ENCODE measurements around the gene SPATA31C1.

SPATA31C1 gene

DNA sequence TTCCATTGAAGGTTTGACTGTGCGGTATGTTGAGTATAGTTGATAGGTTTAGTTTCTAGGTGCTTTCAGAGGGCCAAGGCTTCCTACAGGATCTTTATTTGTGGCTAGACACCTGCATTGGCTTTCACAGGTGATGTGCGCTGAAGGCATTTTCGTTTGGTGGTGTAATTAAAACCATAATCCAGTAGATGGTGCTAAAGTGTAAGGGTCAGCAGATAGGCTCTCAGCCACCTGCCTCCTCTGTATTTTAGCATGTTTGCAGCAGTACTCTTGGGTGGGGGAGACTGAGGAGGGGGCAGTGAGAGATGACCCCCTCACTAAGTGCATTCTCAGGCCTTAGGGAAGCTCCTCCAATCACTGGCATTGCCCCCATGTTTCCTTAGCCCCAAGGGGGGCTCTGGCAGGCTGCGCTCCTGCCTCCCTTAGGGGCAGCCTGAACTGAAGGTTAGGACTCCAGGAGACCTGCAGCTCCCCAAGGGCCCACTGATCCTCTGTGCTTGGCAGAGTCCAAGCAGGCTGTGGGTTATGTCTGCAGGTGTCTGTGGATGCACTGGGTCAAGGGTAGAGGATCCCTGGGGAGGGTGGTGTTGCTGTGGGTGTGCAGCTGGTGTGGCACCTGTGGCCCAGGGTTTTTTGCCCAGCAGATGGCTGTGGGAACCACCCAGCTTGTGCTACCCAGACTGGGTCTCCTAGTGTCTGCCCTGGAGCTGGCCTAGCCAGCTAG, 33.2 kb downstream of the SPATA31C1 start:
- TF ChIP-seq, protein P1, sequence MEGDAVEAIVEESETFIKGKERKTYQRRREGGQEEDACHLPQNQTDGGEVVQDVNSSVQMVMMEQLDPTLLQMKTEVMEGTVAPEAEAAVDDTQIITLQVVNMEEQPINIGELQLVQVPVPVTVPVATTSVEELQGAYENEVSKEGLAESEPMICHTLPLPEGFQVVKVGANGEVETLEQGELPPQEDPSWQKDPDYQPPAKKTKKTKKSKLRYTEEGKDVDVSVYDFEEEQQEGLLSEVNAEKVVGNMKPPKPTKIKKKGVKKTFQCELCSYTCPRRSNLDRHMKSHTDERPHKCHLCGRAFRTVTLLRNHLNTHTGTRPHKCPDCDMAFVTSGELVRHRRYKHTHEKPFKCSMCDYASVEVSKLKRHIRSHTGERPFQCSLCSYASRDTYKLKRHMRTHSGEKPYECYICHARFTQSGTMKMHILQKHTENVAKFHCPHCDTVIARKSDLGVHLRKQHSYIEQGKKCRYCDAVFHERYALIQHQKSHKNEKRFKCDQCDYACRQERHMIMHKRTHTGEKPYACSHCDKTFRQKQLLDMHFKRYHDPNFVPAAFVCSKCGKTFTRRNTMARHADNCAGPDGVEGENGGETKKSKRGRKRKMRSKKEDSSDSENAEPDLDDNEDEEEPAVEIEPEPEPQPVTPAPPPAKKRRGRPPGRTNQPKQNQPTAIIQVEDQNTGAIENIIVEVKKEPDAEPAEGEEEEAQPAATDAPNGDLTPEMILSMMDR (IDR thresholded peaks at IDR 0.05) = peak; percentile 59
- H3K36me3 Mint-ChIP-seq (ENCODE audit: low read depth) = no peaks in the 10 kb centered on the region
- no peak for DNase-seq
- H3K4me3 Mint-ChIP-seq = no peak overlapping the region
- no peak overlapping the region for H3K27ac Mint-ChIP-seq
- peaks cover 8% of the 10 kb centered on the region for H3K9me3 Mint-ChIP-seq
- H3K4me1 Mint-ChIP-seq = no peaks in the 10 kb centered on the region
- H3K27me3 Mint-ChIP-seq (ENCODE audit: low read depth, poor library complexity) = peaks cover 8% of the 10 kb centered on the region

DNA sequence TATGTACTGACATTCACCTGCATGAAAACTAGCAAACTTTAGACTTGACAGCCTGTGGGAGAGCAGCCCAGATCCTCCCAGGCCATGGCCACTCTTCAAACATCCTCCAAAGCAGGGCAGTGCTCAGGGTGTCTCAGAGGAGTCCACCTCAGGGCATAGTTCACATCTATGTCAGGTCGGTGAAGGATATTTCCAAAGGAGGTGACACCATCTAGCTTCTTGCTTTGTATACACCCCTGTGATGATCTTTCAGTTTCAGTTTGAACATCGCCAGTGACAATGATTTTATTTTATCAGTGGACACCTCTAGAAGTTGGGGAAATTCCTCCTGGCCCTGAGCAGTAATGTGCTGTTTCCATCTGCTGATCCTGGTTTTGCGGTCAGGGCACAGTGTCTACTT, 36.5 kb downstream of the SPATA31C1 start:
- Mint-ChIP-seq H3K4me1 (no peaks in the 10 kb centered on the region), H3K36me3 (ENCODE audit: low read depth) (no peaks in the 10 kb centered on the region)
- TF ChIP-seq, protein P1 (IDR thresholded peaks at IDR 0.05) = no peak

DNA sequence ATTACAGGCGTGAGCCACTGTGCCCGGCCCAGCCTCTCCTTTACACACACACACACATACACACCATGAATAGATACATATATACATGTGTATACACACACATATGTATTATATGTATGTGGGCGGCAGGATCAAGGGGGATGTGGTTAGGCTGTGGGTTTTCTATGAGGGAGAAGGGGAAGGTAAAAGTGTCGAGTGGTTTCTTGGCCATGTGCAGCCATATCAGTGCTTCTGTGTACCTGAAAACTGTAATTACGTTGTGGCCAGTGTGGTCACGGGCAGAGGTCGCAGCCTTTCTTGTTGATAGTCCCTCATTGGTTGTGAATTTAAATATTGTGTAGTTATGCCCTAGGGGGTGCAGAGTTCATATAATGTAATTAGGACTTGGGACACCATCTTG, 40.1 kb downstream of the SPATA31C1 start:
- TF ChIP-seq, protein P1 (IDR thresholded peaks at IDR 0.05) = no peak

More for the DNA sequence above, 36.5 kb downstream of the SPATA31C1 start:
- no peak for DNase-seq
- Mint-ChIP-seq H3K4me3 (no peak overlapping the region), H3K27me3 (ENCODE audit: low read depth, poor library complexity) (peaks cover 12% of the 10 kb centered on the region), H3K27ac (no peak overlapping the region), H3K9me3 (peaks cover 17% of the 10 kb centered on the region)

DNA sequence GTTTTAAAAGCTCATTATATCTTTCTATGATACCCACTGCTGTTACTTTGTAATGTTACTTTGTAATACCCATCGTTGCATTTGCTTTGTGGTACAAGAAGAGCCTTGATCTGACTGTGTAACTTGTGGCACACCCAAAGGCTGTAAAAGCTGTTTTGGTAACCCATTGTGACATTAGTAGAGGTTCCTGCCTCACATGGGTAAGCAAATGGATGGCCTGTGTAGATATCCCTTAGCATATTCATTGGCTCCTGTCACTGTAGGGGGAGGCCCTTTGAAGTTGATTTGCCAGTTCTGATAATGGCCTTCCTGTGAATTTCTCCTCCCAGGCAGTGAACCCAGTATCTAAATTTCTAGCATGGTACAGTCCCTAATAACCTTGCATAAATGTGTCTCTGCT, 40.8 kb downstream of the SPATA31C1 start:
- DNase-seq = no peak
- Mint-ChIP-seq H3K36me3 (ENCODE audit: low read depth) (no peaks in the 10 kb centered on the region), H3K27ac (no peak overlapping the region), H3K4me1 (no peaks in the 10 kb centered on the region), H3K27me3 (ENCODE audit: low read depth, poor library complexity) (peaks cover 3% of the 10 kb centered on the region), H3K9me3 (peaks cover 27% of the 10 kb centered on the region), H3K4me3 (no peak overlapping the region)
- TF ChIP-seq, protein P1 (IDR thresholded peaks at IDR 0.05) = no peak

More for the DNA sequence above, 40.1 kb downstream of the SPATA31C1 start:
- H3K4me1 Mint-ChIP-seq = no peaks in the 10 kb centered on the region
- no peaks in the 10 kb centered on the region for H3K36me3 Mint-ChIP-seq (ENCODE audit: low read depth)
- H3K9me3 Mint-ChIP-seq = peaks cover 27% of the 10 kb centered on the region
- peaks cover 3% of the 10 kb centered on the region for H3K27me3 Mint-ChIP-seq (ENCODE audit: low read depth, poor library complexity)
- DNase-seq = no peak
- no peak overlapping the region for H3K27ac Mint-ChIP-seq
- no peak overlapping the region for H3K4me3 Mint-ChIP-seq

DNA sequence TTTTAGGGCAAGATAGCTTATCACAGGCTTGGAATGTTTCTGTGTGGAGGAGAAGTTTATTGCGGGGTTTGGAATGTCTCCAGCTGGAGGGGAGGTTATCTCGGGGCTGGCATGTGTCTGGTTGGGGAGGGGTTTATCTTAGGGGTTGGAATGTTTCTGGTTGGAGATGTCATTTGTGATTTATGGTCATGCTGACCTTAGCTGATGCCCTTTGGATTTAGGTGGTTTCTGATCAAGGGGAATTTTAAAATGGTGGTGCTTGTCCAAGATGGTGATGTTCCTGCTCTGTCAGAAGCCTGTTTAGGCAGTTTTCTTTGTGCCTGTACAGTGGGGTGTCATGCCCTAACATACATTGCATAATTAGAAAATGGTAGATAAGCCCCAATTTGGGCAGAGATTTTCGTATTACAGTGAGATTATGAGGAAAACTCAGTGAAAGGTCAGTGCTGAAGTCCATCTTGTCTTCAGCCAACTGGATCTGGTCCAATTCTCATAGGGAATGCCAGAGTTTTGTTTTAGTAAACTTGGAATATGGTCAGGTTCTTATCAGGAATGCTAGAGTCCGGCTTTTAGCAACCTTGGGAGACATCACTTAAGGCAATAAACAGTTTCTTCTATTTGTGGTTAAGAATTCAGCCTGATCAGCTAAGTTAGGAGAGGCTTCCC, 42.3 kb downstream of the SPATA31C1 start:
- Mint-ChIP-seq H3K27me3 (ENCODE audit: low read depth, poor library complexity) (peaks cover 3% of the 10 kb centered on the region), H3K4me3 (no peak overlapping the region), H3K4me1 (no peaks in the 10 kb centered on the region), H3K27ac (no peak overlapping the region), H3K9me3 (peaks cover 27% of the 10 kb centered on the region), H3K36me3 (ENCODE audit: low read depth) (no peaks in the 10 kb centered on the region)
- TF ChIP-seq, protein P1 (IDR thresholded peaks at IDR 0.05) = no peak
- DNase-seq = no peak

All from nephron progenitor cell (in vitro differentiated cells).